K562 (cell line): ENCODE results near the gene SLC34A3. TPM values are rescaled to one million over a fixed set of nuclear protein-coding genes. Genes with fewer than 3 reads are reported as not detected.
A peak's percentile ranks its signal among the peaks of the same experiment; 100 is the strongest.

Source experiments
- CBFA2T3 ChIP-seq: fragments of 450-650 bp; IDR thresholded peaks from 2 replicates; pipeline ENCODE4 v1.6.1; 2017
- CBX5 ChIP-seq: IDR thresholded peaks from 2 replicates; pipeline ENCODE4 v1.6.1; 2014; ENCODE audit warnings: low read depth, borderline replicate concordance
- ELF2 ChIP-seq: fragments of 250-450 bp; sonication (Bioruptor Pico); IDR thresholded peaks from 2 replicates; pipeline ENCODE4 v1.5.0; 2021; ENCODE audit warnings: mild to moderate bottlenecking
- IRF2 ChIP-seq: sonication (generic); formaldehyde crosslinking; IDR thresholded peaks from 2 replicates; pipeline ENCODE4 v1.8.1; 2022; ENCODE audit warnings: mild to moderate bottlenecking, missing genetic modification reagents
- KDM5B ChIP-seq: fragments of 200-600 bp; sonication (generic); IDR thresholded peaks from 2 replicates; pipeline ENCODE4 v1.6.1; 2012; ENCODE audit warnings: low read depth, mild to moderate bottlenecking, moderate library complexity, low read length, control low read depth, inconsistent platforms; ENCODE audit not compliant: insufficient replicate concordance
- MTA1 ChIP-seq: fragments of 450-650 bp; IDR thresholded peaks from 2 replicates; pipeline ENCODE4 v1.6.1; 2017; ENCODE audit warnings: borderline replicate concordance
- MYNN ChIP-seq, 2 experiments: sonication (generic); formaldehyde crosslinking in 1 of 2; IDR thresholded peaks; 2 replicates each; pipeline versions ENCODE4 v1.5.0 to v1.6.1; 2016 to 2020; ENCODE audit warnings: antibody characterized with exemption in 1 of 2, missing genetic modification reagents in 1 of 2
- NFIX ChIP-seq: fragments of 250-450 bp; sonication (Bioruptor Pico); IDR thresholded peaks from 2 replicates; pipeline ENCODE4 v1.4.0; 2020; ENCODE audit warnings: low read depth, mild to moderate bottlenecking, moderate library complexity
- NONO ChIP-seq, 2 experiments: fragments of 200-400 bp in 1 of 2; fragments of 450-650 bp in 1 of 2; formaldehyde crosslinking in 1 of 2; IDR thresholded peaks; 2 replicates each; pipeline ENCODE4 v1.6.1; 2017; ENCODE audit warnings: low read depth in 2 of 2, mild to moderate bottlenecking in 2 of 2, moderate library complexity in 2 of 2, low read length in 1 of 2
- SAP30 ChIP-seq: fragments of 200-600 bp; sonication (generic); IDR thresholded peaks from 2 replicates; pipeline ENCODE4 v1.6.1; 2012; ENCODE audit warnings: borderline replicate concordance, low read depth, mild to moderate bottlenecking, moderate library complexity, low read length, control low read depth, inconsistent platforms; ENCODE audit not compliant: insufficient read depth, poor library complexity, severe bottlenecking
- SMARCE1 ChIP-seq: fragments of 450-650 bp; IDR thresholded peaks from 2 replicates; pipeline ENCODE4 v1.7.1; 2016; ENCODE audit warnings: mild to moderate bottlenecking
- TBL1XR1 ChIP-seq, 2 experiments: IDR thresholded peaks; 2 replicates each; pipeline ENCODE4 v1.6.1; 2012; ENCODE audit warnings: improper control_type of control experiment in 2 of 2, low read length in 2 of 2, mild to moderate bottlenecking in 1 of 2
- ZNF318 ChIP-seq, 2 experiments: fragments of 450-650 bp; IDR thresholded peaks; 2 replicates each; pipeline ENCODE4 v1.6.1; 2016; ENCODE audit warnings: mild to moderate bottlenecking in 2 of 2, borderline replicate concordance in 1 of 2, low read depth in 1 of 2, moderate library complexity in 1 of 2
- ZNF589 ChIP-seq: fragments of 200-800 bp; sonication (Bioruptor generic); IDR thresholded peaks from 2 replicates; pipeline ENCODE4 v1.6.1; 2016; ENCODE audit warnings: low read depth, missing genetic modification characterization, missing compliant biosample characterization
- ZNF75A ChIP-seq: fragments of 450-650 bp; formaldehyde crosslinking; IDR thresholded peaks from 2 replicates; pipeline ENCODE4 v1.4.0; 2020; ENCODE audit warnings: mild to moderate bottlenecking
- polyA plus RNA-seq, 8 experiments: library from polyadenylated mRNA; depleted of rRNA in 4 of 8; stranded (reverse) in 5 of 8; unstranded in 3 of 8; fragments of >200 nt; fragmentation: Nextera tagmentation in 2 of 8; fragmentation: Illumina TruSeq in 1 of 8; extraction: Ambion mirVana in 2 of 8; extraction: Trizol in 1 of 8; gene quantifications; 2 replicates each; pipeline versions ENCODE4 v1.2.1 to v1.2.3, GENCODE V29; 2011 to 2014; ENCODE audit warnings: inconsistent platforms in 1 of 8, missing spikeins in 1 of 8
- total RNA-seq, 7 experiments: library from RNA; depleted of rRNA in 6 of 7; stranded (reverse); fragments of >200 nt in 6 of 7; fragmentation: Illumina TruSeq in 2 of 7; extraction: Trizol in 2 of 7; gene quantifications; 2 replicates each; pipeline versions ENCODE4 v1.2.1 to v1.2.3, GENCODE V29; 2011 to 2021; ENCODE audit warnings: low replicate concordance in 1 of 7
- TF ChIP-seq, protein P1 (sequence below), 3 experiments: IDR thresholded peaks in 2 of 3; conservative IDR thresholded peaks in 1 of 3; 2 replicates each; pipeline ENCODE4 v1.5.1; 2011 to 2012; ENCODE audit warnings: low read length in 3 of 3, mild to moderate bottlenecking in 3 of 3, control low read depth in 2 of 3, improper control_type of control experiment in 1 of 3, inconsistent platforms in 1 of 3, low read depth in 1 of 3, mixed read lengths in 1 of 3, moderate library complexity in 1 of 3; ENCODE audit not compliant: insufficient read depth in 2 of 3
- TF ChIP-seq, protein P2 (sequence below): sonication (generic); formaldehyde crosslinking; IDR thresholded peaks from 2 replicates; pipeline ENCODE4 v1.5.0; 2020; ENCODE audit warnings: missing genetic modification reagents

SLC34A3 gene
- total and polyA plus RNA-seq, 9 of the 15 experiments (the other 6 are each of a cell fraction or from before 2014, with no cell fraction given), result not detected

DNA sequence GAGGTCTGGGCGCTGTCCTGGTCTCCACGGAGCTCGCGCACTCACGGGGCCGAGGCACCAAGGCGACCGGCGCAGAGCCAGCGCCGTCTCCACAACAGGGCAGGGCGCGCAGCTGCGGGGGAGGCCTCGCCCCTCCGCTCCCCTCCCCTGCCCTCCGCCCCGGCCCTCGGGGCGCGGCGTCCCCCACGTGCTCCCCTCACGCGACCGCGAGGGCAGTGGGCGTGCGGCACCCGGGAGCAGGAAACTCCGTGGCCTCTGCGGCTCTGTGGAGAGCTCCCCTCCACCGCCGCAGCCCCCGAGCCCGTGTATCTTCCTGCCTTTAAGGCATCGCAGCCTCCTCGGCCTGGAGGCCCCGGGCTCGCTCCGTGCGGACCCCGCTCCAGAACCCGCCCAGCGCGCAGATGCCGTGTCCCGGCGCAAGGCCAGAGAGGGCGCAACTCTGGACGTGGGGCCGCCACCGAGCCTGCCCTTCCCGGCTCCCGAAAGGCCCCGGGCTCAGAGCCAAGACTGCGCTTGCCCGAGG, 9.7 kb downstream of the SLC34A3 start (continued):
- TF ChIP-seq ZNF318 (IDR thresholded peaks at IDR 0.05; ENCODE audit: borderline replicate concordance in 1 of 2, low read depth in 1 of 2), result no peak
- TF ChIP-seq CBFA2T3, result peak; percentile 36; the same call in 1 of the 2 replicates
- no peak for TF ChIP-seq TBL1XR1 (IDR thresholded peaks at IDR 0.05; ENCODE audit: low read length in 2 of 2)
- TF ChIP-seq MYNN (IDR thresholded peaks at IDR 0.05), result peak; percentile 28; the same call in 1 of the 2 replicates
- TF ChIP-seq MYNN (CRISPR knock-in tag; IDR thresholded peaks at IDR 0.05), result no peak
- TF ChIP-seq, protein P1, sequence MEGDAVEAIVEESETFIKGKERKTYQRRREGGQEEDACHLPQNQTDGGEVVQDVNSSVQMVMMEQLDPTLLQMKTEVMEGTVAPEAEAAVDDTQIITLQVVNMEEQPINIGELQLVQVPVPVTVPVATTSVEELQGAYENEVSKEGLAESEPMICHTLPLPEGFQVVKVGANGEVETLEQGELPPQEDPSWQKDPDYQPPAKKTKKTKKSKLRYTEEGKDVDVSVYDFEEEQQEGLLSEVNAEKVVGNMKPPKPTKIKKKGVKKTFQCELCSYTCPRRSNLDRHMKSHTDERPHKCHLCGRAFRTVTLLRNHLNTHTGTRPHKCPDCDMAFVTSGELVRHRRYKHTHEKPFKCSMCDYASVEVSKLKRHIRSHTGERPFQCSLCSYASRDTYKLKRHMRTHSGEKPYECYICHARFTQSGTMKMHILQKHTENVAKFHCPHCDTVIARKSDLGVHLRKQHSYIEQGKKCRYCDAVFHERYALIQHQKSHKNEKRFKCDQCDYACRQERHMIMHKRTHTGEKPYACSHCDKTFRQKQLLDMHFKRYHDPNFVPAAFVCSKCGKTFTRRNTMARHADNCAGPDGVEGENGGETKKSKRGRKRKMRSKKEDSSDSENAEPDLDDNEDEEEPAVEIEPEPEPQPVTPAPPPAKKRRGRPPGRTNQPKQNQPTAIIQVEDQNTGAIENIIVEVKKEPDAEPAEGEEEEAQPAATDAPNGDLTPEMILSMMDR (IDR thresholded peaks at IDR 0.05 in 2 of 3, conservative IDR thresholded peaks at IDR 0.05 in 1 of 3; ENCODE audit: insufficient read depth in 2 of 3, low read depth in 1 of 3, low read length in 3 of 3), result peak; percentile 31 to 46 (median 41); a peak in 4 of 6 replicates
- peak; percentile 41; the same call in 1 of the 2 replicates for TF ChIP-seq ELF2
- TF ChIP-seq ZNF589 (CRISPR knock-in tag), result peak; percentile 84
- no peak for TF ChIP-seq CBX5
- TF ChIP-seq SMARCE1, result no peak
- peak; percentile 75 for TF ChIP-seq MTA1
- peak; percentile 69 for TF ChIP-seq SAP30
- TF ChIP-seq KDM5B, result peak; percentile 82
- TF ChIP-seq NONO (IDR thresholded peaks at IDR 0.05; ENCODE audit: low read depth in 2 of 2, low read length in 1 of 2), result peak in 1 of 2 experiments; percentile 69; a peak in 2 of 4 replicates
- peak; percentile 68; the same call in 1 of the 2 replicates for TF ChIP-seq IRF2 (CRISPR knock-in tag)
- TF ChIP-seq ZNF75A (CRISPR knock-in tag), result no peak
- TF ChIP-seq, protein P2, sequence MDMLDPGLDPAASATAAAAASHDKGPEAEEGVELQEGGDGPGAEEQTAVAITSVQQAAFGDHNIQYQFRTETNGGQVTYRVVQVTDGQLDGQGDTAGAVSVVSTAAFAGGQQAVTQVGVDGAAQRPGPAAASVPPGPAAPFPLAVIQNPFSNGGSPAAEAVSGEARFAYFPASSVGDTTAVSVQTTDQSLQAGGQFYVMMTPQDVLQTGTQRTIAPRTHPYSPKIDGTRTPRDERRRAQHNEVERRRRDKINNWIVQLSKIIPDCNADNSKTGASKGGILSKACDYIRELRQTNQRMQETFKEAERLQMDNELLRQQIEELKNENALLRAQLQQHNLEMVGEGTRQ (CRISPR knock-in tag), result peak; percentile 70
- TF ChIP-seq NFIX (CRISPR knock-in tag), result 0 out of 2 replicates have a peak, but pooled peaks have one; percentile 23
